ENCODE results near the gene RXFP4. TPM values are rescaled to one million over a fixed set of nuclear protein-coding genes. Genes with fewer than 3 reads are reported as not detected.
A peak's percentile ranks its signal among the peaks of the same experiment; 100 is the strongest.

The RXFP4 gene
- total RNA-seq, 1 experiment from 2014 or later = not detected

DNA sequence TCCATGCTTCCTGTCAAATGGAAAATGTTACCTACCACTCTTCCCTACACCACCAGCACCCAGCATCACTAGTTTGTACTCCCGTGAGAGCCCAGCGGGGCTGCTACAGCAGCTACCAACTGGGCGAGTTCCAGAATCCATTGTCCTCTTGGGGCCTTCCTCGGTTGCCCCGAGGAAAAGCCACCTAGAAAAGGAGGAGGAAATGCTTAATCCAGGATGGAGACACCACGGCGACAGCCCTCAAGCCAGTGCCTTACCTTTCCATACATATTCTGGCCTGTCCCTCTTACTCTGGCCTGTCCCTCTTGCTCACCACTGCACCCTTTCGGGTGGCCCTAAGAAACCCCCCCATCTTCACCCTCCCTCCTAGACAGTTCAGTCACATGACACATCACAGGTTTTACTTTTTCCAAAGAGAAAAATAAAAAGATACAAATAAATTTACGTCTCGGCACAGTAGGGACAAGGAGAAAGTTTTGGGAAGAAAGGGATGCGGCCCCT, 30.8 kb upstream of the RXFP4 start:
- no peak overlapping the region for H4K91ac ChIP-seq (ENCODE audit: insufficient read length, low read depth, low read length)
- H2BK20ac ChIP-seq (ENCODE audit: low read depth, low read length, poor library complexity, severe bottlenecking) = no peak overlapping the region
- peak overlapping the region; percentile 96 to 98 (median 96) for H3K27ac Mint-ChIP-seq
- H3K79me2 ChIP-seq (ENCODE audit: insufficient read depth, low read length) = no peaks in the 10 kb centered on the region
- WGBS (ENCODE audit: extremely low coverage, insufficient read length, low lambda C conversion rate) = no CpG with 5 or more reads among the region's 11 CpGs
- TF ChIP-seq, protein P1, sequence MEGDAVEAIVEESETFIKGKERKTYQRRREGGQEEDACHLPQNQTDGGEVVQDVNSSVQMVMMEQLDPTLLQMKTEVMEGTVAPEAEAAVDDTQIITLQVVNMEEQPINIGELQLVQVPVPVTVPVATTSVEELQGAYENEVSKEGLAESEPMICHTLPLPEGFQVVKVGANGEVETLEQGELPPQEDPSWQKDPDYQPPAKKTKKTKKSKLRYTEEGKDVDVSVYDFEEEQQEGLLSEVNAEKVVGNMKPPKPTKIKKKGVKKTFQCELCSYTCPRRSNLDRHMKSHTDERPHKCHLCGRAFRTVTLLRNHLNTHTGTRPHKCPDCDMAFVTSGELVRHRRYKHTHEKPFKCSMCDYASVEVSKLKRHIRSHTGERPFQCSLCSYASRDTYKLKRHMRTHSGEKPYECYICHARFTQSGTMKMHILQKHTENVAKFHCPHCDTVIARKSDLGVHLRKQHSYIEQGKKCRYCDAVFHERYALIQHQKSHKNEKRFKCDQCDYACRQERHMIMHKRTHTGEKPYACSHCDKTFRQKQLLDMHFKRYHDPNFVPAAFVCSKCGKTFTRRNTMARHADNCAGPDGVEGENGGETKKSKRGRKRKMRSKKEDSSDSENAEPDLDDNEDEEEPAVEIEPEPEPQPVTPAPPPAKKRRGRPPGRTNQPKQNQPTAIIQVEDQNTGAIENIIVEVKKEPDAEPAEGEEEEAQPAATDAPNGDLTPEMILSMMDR (conservative IDR thresholded peaks at IDR 0.05) = peak; percentile 29; the same call in 1 of the 3 replicates
- H3K4me3 Mint-ChIP-seq = peak overlapping the region; percentile 96 to 97
- H3K14ac ChIP-seq (ENCODE audit: insufficient read depth, low read length) = no peak overlapping the region
- H3K4me1 ChIP-seq (ENCODE audit: insufficient read depth, low read length) = no peaks in the 10 kb centered on the region
- peaks cover 17 to 72% (median 63%) of the 10 kb centered on the region in 3 experiments; a peak in 6 of 7 replicates for H3K36me3 Mint-ChIP-seq (ENCODE audit: insufficient read depth in 1 of 3, low read depth in 3 of 3)
- H2AFZ ChIP-seq (ENCODE audit: low read length) = no peak overlapping the region
- H3K56ac ChIP-seq (ENCODE audit: insufficient read length, low read depth, low read length) = no peak overlapping the region
- no peak overlapping the region for H2BK5ac ChIP-seq (ENCODE audit: insufficient read length, low read length)
- no peak overlapping the region for H2BK15ac ChIP-seq (ENCODE audit: low read depth, low read length)
- H3K9ac ChIP-seq (ENCODE audit: extremely low read depth, insufficient read length, low read length) = peak overlapping the region; percentile 17
- H2BK120ac ChIP-seq (ENCODE audit: low read depth, low read length, poor library complexity, severe bottlenecking) = no peak overlapping the region
- no peak overlapping the region for H4K5ac ChIP-seq (ENCODE audit: insufficient read length, low read depth, low read length)
- peak; percentile 44 for DNase-seq
- H3K27me3 ChIP-seq (ENCODE audit: insufficient read depth, low read length) = no peaks in the 10 kb centered on the region; the same call in 1 of the 2 replicates
- no peak overlapping the region for H3T11ph ChIP-seq (ENCODE audit: low read length)
- no peak overlapping the region for H2AK5ac ChIP-seq (ENCODE audit: insufficient read length, low read length)
- no peak overlapping the region for H3K4ac ChIP-seq (ENCODE audit: low read depth, low read length)
- peaks cover 6% of the 10 kb centered on the region for H3K23me2 ChIP-seq (ENCODE audit: insufficient read length, low read depth, low read length, poor library complexity, severe bottlenecking)
- no peaks in the 10 kb centered on the region for H3K9me3 ChIP-seq (ENCODE audit: control insufficient read depth, low read depth, low read length)
- H3K18ac ChIP-seq (ENCODE audit: insufficient read length, low read depth, low read length) = no peak overlapping the region
- peaks cover 17% of the 10 kb centered on the region in 2 experiments for H3K4me1 Mint-ChIP-seq
- H4K8ac ChIP-seq (replicated peaks; ENCODE audit: insufficient read length, low read depth, low read length) = no peak overlapping the region
- H3K27ac ChIP-seq (ENCODE audit: insufficient read length, low read depth, low read length) = no peak overlapping the region
- peak overlapping the region; percentile 56 for H3K4me2 ChIP-seq (ENCODE audit: insufficient read depth, insufficient read length, low read length)
- H3K9me3 Mint-ChIP-seq = no peaks in the 10 kb centered on the region
- no peaks in the 10 kb centered on the region for H4K20me1 ChIP-seq (ENCODE audit: control insufficient read depth, insufficient read depth, insufficient read length)
- no peaks in the 10 kb centered on the region for H3K27me3 Mint-ChIP-seq (ENCODE audit: low read depth)
- H3K79me1 ChIP-seq (ENCODE audit: insufficient read depth, low read depth, low read length, poor library complexity, severe bottlenecking) = no peaks in the 10 kb centered on the region
- no peak overlapping the region for H3K23ac ChIP-seq (ENCODE audit: insufficient read length, low read depth, low read length)
- H2BK12ac ChIP-seq (ENCODE audit: insufficient read length, low read depth, low read length) = no peak overlapping the region
